HEK293T (cell line): ENCODE results near the gene NDUFAF2.

ENCODE experiments used
- CTCF ChIA-PET: fragments of 350-600 bp; formaldehyde crosslinking; extraction: SDS; loops from one replicate; lab custom pipeline; 2021; ENCODE audit warnings: antibody characterized with exemption, inconsistent platforms; lab: Yijun Ruan, JAX
- POLR2A ChIA-PET: fragments of 350-600 bp; formaldehyde crosslinking; extraction: SDS; loops from one replicate; lab custom pipeline; 2020; ENCODE audit warnings: antibody characterized with exemption, inconsistent platforms; lab: Yijun Ruan, JAX
- DNase-seq: peaks from one replicate; pipeline ENCODE4 v3.0.0; 2012; ENCODE audit warnings: mixed read lengths; ENCODE audit errors: extremely low spot score
- ARNT ChIP-seq: fragments of 450-650 bp; IDR thresholded peaks from 2 replicates; pipeline ENCODE4 v1.6.1; 2017; ENCODE audit warnings: mild to moderate bottlenecking
- BHLHE40 ChIP-seq: fragments of 450-650 bp; IDR thresholded peaks from 2 replicates; pipeline ENCODE4 v1.6.1; 2016; ENCODE audit warnings: mild to moderate bottlenecking, moderate library complexity, borderline replicate concordance
- CTBP1 ChIP-seq: fragments of 450-650 bp; IDR thresholded peaks from 2 replicates; pipeline ENCODE4 v1.6.1; 2016; ENCODE audit warnings: borderline replicate concordance
- ELF4 ChIP-seq: fragments of 450-650 bp; IDR thresholded peaks from 2 replicates; pipeline ENCODE4 v1.6.1; 2017; ENCODE audit warnings: antibody characterized with exemption
- FOXA1 ChIP-seq: fragments of 450-650 bp; IDR thresholded peaks from 2 replicates; pipeline ENCODE4 v1.6.1; 2016; ENCODE audit warnings: mild to moderate bottlenecking
- FOXK2 ChIP-seq: fragments of 450-650 bp; IDR thresholded peaks from 2 replicates; pipeline ENCODE4 v1.6.1; 2016; ENCODE audit warnings: mild to moderate bottlenecking
- FOXM1 ChIP-seq: fragments of 450-650 bp; IDR thresholded peaks from 2 replicates; pipeline ENCODE4 v1.6.1; 2017; ENCODE audit warnings: mild to moderate bottlenecking, borderline replicate concordance
- HDGF ChIP-seq: fragments of 450-650 bp; IDR thresholded peaks from 2 replicates; pipeline ENCODE4 v1.6.1; 2017; ENCODE audit warnings: antibody characterized with exemption, borderline replicate concordance
- L3MBTL2 ChIP-seq: fragments of 450-650 bp; conservative IDR thresholded peaks from 2 replicates; pipeline ENCODE4 v1.6.1; 2016; ENCODE audit warnings: mild to moderate bottlenecking
- LEF1 ChIP-seq: fragments of 450-650 bp; IDR thresholded peaks from 2 replicates; pipeline ENCODE4 v1.6.1; 2017; ENCODE audit warnings: mild to moderate bottlenecking, borderline replicate concordance
- NFRKB ChIP-seq: fragments of 450-650 bp; IDR thresholded peaks from 2 replicates; pipeline ENCODE4 v1.6.1; 2016; ENCODE audit warnings: mild to moderate bottlenecking, moderate library complexity
- PKNOX1 ChIP-seq: fragments of 450-650 bp; IDR thresholded peaks from 2 replicates; pipeline ENCODE4 v1.6.1; 2016
- SP1 ChIP-seq: fragments of 450-650 bp; IDR thresholded peaks from 2 replicates; pipeline ENCODE4 v1.6.1; 2017
- SUZ12 ChIP-seq: fragments of 450-650 bp; IDR thresholded peaks from 2 replicates; pipeline ENCODE4 v1.6.1; 2016; ENCODE audit warnings: mild to moderate bottlenecking
- TARDBP ChIP-seq: fragments of 450-650 bp; IDR thresholded peaks from 2 replicates; pipeline ENCODE4 v1.6.1; 2016
- ZNF384 ChIP-seq: fragments of 450-650 bp; IDR thresholded peaks from 2 replicates; pipeline ENCODE4 v1.6.1; 2016

Gene NDUFAF2

GRCh38 chr5:60997721-60998120 lies 52.7 kb downstream of the NDUFAF2 start:
- no peak for TF ChIP-seq FOXK2
- no peak for TF ChIP-seq ARNT
- TF ChIP-seq TARDBP, result no peak
- no peak for TF ChIP-seq BHLHE40
- TF ChIP-seq HDGF, result no peak
- no peak for TF ChIP-seq PKNOX1
- no peak for TF ChIP-seq ZNF384
- no peak for TF ChIP-seq SP1
- no peak for TF ChIP-seq ELF4
- TF ChIP-seq FOXM1, result no peak
- no peak for TF ChIP-seq LEF1
- TF ChIP-seq CTBP1, result no peak
- TF ChIP-seq L3MBTL2, result no peak
- TF ChIP-seq NFRKB, result no peak
- ChIA-PET CTCF (no interaction called here), POLR2A (no interaction called here)
- no peak for DNase-seq

GRCh38 chr5:61000887-61001286 lies 55.9 kb downstream of the NDUFAF2 start:
- ChIA-PET CTCF (no interaction called here), POLR2A (no interaction called here)
- DNase-seq, result no peak
- TF ChIP-seq CTBP1, result no peak
- no peak for TF ChIP-seq SUZ12

GRCh38 chr5:61001647-61002046 lies 56.6 kb downstream of the NDUFAF2 start:
- POLR2A ChIA-PET, result no interaction called here
- CTCF ChIA-PET, result no interaction called here
- DNase-seq, result no peak
- TF ChIP-seq ELF4, result no peak
- no peak for TF ChIP-seq HDGF
- TF ChIP-seq LEF1, result no peak
- TF ChIP-seq L3MBTL2, result no peak
- TF ChIP-seq FOXA1, result no peak
- TF ChIP-seq ARNT, result no peak
- TF ChIP-seq SUZ12, result no peak
- TF ChIP-seq FOXM1, result no peak
- TF ChIP-seq CTBP1, result no peak
- no peak for TF ChIP-seq ZNF384
- TF ChIP-seq FOXK2, result no peak
- TF ChIP-seq PKNOX1, result no peak
- no peak for TF ChIP-seq BHLHE40
- no peak for TF ChIP-seq SP1

GRCh38 chr5:61002611-61003355 lies 57.8 kb downstream of the NDUFAF2 start:
- CTCF ChIA-PET, result no interaction called here
- no peak for TF ChIP-seq NFRKB
- POLR2A ChIA-PET, result no interaction called here
- no peak for DNase-seq

GRCh38 chr5:61004448-61004847 lies 59.4 kb downstream of the NDUFAF2 start:
- no peak for DNase-seq
- ChIA-PET POLR2A (no interaction called here), CTCF (no interaction called here)
- no peak for TF ChIP-seq NFRKB
- no peak for TF ChIP-seq PKNOX1
- no peak for TF ChIP-seq ZNF384
- TF ChIP-seq SP1, result no peak
- TF ChIP-seq FOXA1, result no peak
- TF ChIP-seq L3MBTL2, result no peak
- no peak for TF ChIP-seq TARDBP
- no peak for TF ChIP-seq FOXK2
- no peak for TF ChIP-seq BHLHE40
- TF ChIP-seq FOXM1, result no peak
- no peak for TF ChIP-seq ARNT
- no peak for TF ChIP-seq ELF4
- no peak for TF ChIP-seq CTBP1
- no peak for TF ChIP-seq SUZ12
- TF ChIP-seq LEF1, result no peak
- TF ChIP-seq HDGF, result no peak

- ChIA-PET POLR2A (no interaction called here), CTCF (no interaction called here)
- TF ChIP-seq PKNOX1, result no peak
- TF ChIP-seq FOXK2, result no peak
- no peak for TF ChIP-seq FOXA1
- no peak for TF ChIP-seq SUZ12
- no peak for TF ChIP-seq HDGF
- TF ChIP-seq SP1, result no peak
- no peak for TF ChIP-seq ARNT
- no peak for TF ChIP-seq NFRKB
- no peak for TF ChIP-seq LEF1
- no peak for DNase-seq
Observed at GRCh38 chr5:61009907-61010306, 64.9 kb downstream of the NDUFAF2 start.
